ENCODE results near the gene SUGCT. TPM values are rescaled to one million over a fixed set of nuclear protein-coding genes. Genes with fewer than 3 reads are reported as not detected.

SUGCT gene
- polyA plus RNA-seq, 1 of the 3 experiments (the other 2 are of a cell fraction), result 53.7 TPM

DNA sequence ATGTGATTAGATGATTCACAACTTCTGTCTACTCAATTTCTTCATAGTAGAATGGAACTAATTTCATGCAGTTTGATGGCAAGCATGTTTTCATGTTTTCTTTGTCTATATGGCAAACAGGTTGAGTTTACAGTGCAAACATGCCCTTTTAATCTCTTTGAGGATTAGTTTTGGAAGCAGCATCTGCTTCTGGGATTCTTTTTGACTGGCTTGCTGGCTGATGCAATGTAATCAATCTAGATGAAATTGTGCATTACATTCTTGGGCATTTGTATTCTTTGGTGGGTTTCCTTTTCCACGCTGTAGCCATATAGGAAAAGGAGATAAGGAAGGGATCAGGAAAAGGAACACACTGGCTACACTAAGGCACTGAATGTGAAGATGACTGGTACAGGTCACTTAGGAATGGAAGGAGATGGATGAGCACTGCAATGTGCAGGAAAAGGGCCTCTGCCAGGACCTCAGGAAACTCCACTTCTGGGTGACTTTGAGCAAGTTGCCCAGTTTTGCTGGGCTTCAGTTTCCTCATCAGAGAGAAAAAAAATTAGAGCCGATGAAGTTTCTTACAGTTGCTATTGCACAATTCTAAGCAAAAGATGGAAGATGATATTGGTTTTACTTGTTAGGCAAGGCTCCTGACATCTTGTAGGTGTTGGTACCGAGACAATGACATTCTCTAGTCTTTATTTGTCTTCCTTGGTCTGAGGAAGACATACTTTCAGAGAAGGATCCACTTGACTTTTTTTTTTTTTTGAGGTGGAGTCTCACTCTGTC is 269.1 kb downstream of the SUGCT start (continued):
- TF ChIP-seq USF1 (IDR thresholded peaks at IDR 0.05; ENCODE audit: borderline replicate concordance, low read depth), result no peak
- no peak for TF ChIP-seq FOXJ3 (CRISPR knock-in tag; IDR thresholded peaks at IDR 0.05)
- no peak for TF ChIP-seq RFX5 (IDR thresholded peaks at IDR 0.05; ENCODE audit: low read length)
- TF ChIP-seq TCF12 (IDR thresholded peaks at IDR 0.05), result no peak
- no peak for TF ChIP-seq ELF1 (IDR thresholded peaks at IDR 0.05)
- no peak for TF ChIP-seq RAD21 (IDR thresholded peaks at IDR 0.05; ENCODE audit: low read length)
- no peak for TF ChIP-seq IRF3 (IDR thresholded peaks at IDR 0.05; ENCODE audit: low read depth, low read length)
- TF ChIP-seq SMC3 (IDR thresholded peaks at IDR 0.05; ENCODE audit: low read depth, low read length), result no peak
- TF ChIP-seq, protein P1, sequence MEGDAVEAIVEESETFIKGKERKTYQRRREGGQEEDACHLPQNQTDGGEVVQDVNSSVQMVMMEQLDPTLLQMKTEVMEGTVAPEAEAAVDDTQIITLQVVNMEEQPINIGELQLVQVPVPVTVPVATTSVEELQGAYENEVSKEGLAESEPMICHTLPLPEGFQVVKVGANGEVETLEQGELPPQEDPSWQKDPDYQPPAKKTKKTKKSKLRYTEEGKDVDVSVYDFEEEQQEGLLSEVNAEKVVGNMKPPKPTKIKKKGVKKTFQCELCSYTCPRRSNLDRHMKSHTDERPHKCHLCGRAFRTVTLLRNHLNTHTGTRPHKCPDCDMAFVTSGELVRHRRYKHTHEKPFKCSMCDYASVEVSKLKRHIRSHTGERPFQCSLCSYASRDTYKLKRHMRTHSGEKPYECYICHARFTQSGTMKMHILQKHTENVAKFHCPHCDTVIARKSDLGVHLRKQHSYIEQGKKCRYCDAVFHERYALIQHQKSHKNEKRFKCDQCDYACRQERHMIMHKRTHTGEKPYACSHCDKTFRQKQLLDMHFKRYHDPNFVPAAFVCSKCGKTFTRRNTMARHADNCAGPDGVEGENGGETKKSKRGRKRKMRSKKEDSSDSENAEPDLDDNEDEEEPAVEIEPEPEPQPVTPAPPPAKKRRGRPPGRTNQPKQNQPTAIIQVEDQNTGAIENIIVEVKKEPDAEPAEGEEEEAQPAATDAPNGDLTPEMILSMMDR (IDR thresholded peaks at IDR 0.05), result no peak

GRCh38 chr7:40405991-40406390 is 271.2 kb downstream of the SUGCT start:
- POLR2A ChIA-PET, result interaction anchor here (0.6 kb wide), 1 partner anchor 23 kb away, joined by 3 read pairs; no protein-coding TSS in a partner anchor
- CTCF ChIA-PET, result interaction anchor here (1.6 kb wide), 1 partner anchor 11 kb away, joined by 3 read pairs; no protein-coding TSS in a partner anchor

More at GRCh38 chr7:40405991-40406390, 271.2 kb downstream of the SUGCT start:
- H3K9ac ChIP-seq, result no peak overlapping the region
- 0 out of 2 replicates have a peak, but pooled peaks cover 4% of the 10 kb centered on the region for H3K9me3 ChIP-seq
- no peaks in the 10 kb centered on the region for H3K36me3 ChIP-seq (replicated peaks in 1 of 2; ENCODE audit: control insufficient read depth in 1 of 2, insufficient read depth in 2 of 2, low read length in 1 of 2)
- H3K79me2 ChIP-seq (ENCODE audit: insufficient read depth), result no peaks in the 10 kb centered on the region
- no peak overlapping the region for H3K4me3 ChIP-seq (ENCODE audit: low read depth in 2 of 2, low read length in 1 of 2)
- H3K27ac ChIP-seq (ENCODE audit: low read depth in 2 of 2, low read length in 1 of 2), result no peak overlapping the region
- 81% methylated on average over 2 of the region's 2 CpGs for WGBS (ENCODE audit: low lambda C conversion rate)
- no peaks in the 10 kb centered on the region for H3K4me1 ChIP-seq (ENCODE audit: control insufficient read depth in 1 of 2, insufficient read depth in 2 of 2, low read depth in 1 of 2, low read length in 1 of 2)
- no peak for DNase-seq
- H2AFZ ChIP-seq (ENCODE audit: low read depth), result no peak overlapping the region
- H3F3A ChIP-seq (replicated peaks; ENCODE audit: insufficient read depth), result no peaks in the 10 kb centered on the region
- no peak overlapping the region for H3K4me2 ChIP-seq
- H4K20me1 ChIP-seq (ENCODE audit: insufficient read depth), result no peaks in the 10 kb centered on the region
- H3K27me3 ChIP-seq (ENCODE audit: insufficient read depth), result no peaks in the 10 kb centered on the region
- TF ChIP-seq EP300 (IDR thresholded peaks at IDR 0.05; ENCODE audit: borderline replicate concordance in 1 of 2, low read depth in 1 of 2, low read length in 1 of 2) (no peak), IRF3 (IDR thresholded peaks at IDR 0.05; ENCODE audit: low read depth, low read length) (no peak), SMC3 (IDR thresholded peaks at IDR 0.05; ENCODE audit: low read depth, low read length) (no peak), RXRA (IDR thresholded peaks at IDR 0.05; ENCODE audit: borderline replicate concordance, low read depth) (no peak), YY1 (IDR thresholded peaks at IDR 0.05; ENCODE audit: low read depth) (no peak), TEAD4 (IDR thresholded peaks at IDR 0.05; ENCODE audit: borderline replicate concordance, insufficient read depth) (no peak), MXI1 (IDR thresholded peaks at IDR 0.05; ENCODE audit: low read depth, low read length) (no peak), JUND (IDR thresholded peaks at IDR 0.05) (no peak), RFX5 (IDR thresholded peaks at IDR 0.05; ENCODE audit: low read length) (no peak), EZH2phosphoT487 (IDR thresholded peaks at IDR 0.05; ENCODE audit: borderline replicate concordance, low read depth) (no peak), TCF12 (IDR thresholded peaks at IDR 0.05) (no peak)
- TF ChIP-seq, protein P2, sequence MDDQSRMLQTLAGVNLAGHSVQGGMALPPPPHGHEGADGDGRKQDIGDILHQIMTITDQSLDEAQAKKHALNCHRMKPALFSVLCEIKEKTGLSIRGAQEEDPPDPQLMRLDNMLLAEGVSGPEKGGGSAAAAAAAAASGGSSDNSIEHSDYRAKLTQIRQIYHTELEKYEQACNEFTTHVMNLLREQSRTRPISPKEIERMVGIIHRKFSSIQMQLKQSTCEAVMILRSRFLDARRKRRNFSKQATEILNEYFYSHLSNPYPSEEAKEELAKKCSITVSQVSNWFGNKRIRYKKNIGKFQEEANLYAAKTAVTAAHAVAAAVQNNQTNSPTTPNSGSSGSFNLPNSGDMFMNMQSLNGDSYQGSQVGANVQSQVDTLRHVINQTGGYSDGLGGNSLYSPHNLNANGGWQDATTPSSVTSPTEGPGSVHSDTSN (IDR thresholded peaks at IDR 0.05), result no peak
- H3K9me2 ChIP-seq, result no peaks in the 10 kb centered on the region

Measured in SK-N-SH (cell line).